GM21619 (cell line): ENCODE results near the gene DOCK1.

Source experiments
- ATAC-seq: cut with Tn5 transposase; IDR thresholded peaks from one replicate; pipeline ENCODE4 v1.9.1; 2021; ENCODE audit not compliant: unreplicated experiment

Gene DOCK1

GRCh38 chr10:127158662-127159061, 253.4 kb downstream of the DOCK1 start:
- no peak for ATAC-seq

- no peak for ATAC-seq
Measured at GRCh38 chr10:127159648-127160245, 254.5 kb downstream of the DOCK1 start.

- no peak for ATAC-seq
Measured at GRCh38 chr10:127161482-127161881, 256.3 kb downstream of the DOCK1 start.

- no peak for ATAC-seq
Measured at GRCh38 chr10:127162841-127163240, 257.6 kb downstream of the DOCK1 start.

GRCh38 chr10:127168261-127168660, 263.0 kb downstream of the DOCK1 start:
- no peak for ATAC-seq

DNA sequence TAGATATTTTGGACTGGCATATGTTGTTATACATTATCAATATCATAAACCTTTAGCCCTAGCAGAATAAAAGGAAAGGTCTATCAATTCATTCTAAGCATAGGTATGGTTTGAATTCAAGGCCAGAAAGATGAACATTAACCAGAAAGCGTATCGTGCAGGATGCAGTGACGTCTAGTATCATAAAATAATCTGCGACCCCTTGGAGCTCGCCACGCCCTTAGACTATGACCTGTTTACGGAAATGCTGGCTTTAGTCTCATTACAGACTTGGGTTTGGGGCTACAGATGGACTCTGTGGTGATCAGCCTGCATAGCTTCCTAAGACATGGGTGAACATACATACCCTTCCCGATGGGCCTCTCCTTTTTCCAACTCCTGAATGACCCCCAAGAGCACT, 269.6 kb downstream of the DOCK1 start:
- no peak for ATAC-seq

GRCh38 chr10:127175357-127176110, 270.3 kb downstream of the DOCK1 start:
- no peak for ATAC-seq

GRCh38 chr10:127176649-127177048, 271.4 kb downstream of the DOCK1 start:
- no peak for ATAC-seq

- ATAC-seq = no peak
Measured at GRCh38 chr10:127179612-127180250, 274.5 kb downstream of the DOCK1 start.

- no peak for ATAC-seq
Measured at GRCh38 chr10:127182161-127182560, 276.9 kb downstream of the DOCK1 start.

DNA sequence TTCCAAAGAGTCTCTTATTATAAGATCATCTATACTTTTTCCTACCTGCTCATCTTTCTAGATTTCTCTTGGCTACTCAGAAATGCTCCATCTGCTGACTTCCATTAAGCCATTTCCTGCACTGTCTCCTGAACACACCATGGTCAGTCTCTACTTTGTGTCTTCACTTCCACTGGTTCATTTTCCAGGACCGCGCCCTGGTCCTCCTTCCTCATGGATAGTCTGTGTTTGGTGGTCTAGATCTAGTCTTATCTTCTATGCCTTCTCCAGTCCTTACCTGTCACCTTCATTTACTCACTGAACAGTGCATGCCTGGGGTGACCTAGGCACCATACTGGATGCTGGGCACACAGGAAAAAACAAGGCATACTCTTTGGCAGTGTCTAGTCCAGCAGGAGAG, 279.4 kb downstream of the DOCK1 start:
- no peak for ATAC-seq

- ATAC-seq = no peak
Measured at GRCh38 chr10:127186813-127187212, 281.6 kb downstream of the DOCK1 start.

DNA sequence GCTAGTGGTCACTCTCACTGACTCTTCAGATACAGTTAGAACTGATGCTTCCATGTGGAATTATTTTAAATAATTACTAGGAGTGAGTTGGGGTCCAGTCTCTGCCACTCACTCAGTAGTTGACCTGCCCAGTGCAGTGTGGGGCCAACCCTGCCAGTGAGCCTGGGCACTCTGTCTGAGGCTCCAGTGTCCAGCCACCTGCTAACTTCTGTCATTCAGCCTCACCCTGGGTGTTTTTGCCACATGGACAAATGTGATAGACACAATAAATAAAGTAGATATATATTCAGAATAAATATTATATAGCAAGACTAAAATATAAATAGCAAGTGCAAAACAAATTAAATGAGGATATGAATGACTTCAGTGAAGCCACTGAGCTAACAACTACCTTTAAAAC, 284.0 kb downstream of the DOCK1 start:
- no peak for ATAC-seq

DNA sequence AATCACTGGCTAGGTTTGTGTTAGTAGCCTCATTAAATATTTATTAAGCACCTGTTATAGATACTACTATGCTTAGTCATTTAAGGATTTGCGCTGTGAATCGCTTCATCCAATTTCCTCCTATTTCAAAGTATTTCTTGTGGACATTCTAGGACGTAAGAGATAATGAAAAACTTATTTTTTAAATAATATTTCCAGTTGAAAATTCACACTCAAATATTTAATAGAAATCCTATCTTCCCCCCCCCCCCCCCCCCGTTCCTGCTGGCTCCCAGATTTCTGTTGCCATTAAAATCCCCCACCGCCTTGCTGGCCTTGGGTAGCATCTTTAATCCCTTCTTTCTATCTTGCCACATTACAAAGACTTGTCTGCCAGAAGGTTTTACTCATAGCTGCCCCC, 285.2 kb downstream of the DOCK1 start:
- ATAC-seq = no peak

- no peak for ATAC-seq
Measured at GRCh38 chr10:127193125-127193524, 287.9 kb downstream of the DOCK1 start.

DNA sequence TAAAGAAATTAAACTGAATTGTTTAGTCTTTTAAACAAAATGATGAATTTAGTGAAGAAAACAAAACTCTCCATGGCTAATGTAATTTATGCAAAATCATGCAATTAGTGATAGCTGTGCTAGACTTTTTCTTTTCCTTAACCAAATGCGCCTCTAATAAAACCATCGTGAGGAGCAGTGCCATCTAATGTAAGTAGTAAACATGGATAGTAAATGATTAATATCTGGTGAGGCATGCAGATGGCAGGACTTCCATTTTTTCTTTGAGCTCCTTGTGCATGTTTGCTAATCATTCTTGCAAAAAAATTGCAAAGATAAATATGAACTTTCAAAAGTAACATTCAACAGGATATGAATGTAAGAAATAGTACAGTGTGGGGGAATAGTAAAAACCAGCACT, 288.9 kb downstream of the DOCK1 start:
- ATAC-seq = no peak

DNA sequence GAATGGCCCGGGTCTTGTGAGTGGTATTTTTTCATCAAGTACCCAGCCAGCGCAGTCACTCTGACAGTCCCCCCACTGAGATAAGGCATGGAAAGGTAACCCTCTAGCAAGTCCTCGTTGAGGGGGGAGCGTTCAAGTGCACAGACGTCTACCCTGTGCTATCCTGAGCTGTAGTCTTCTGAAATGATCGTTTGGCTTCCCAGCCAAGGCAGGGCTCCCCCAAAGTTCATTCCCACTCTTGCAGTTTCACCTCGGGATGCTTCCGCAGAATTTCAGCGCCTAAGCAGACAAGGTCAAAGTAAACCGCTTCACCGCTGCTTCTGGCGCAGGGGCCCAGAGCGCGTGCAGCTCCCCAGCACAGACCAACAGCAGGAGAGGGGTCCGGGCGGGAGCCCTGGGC, 289.4 kb downstream of the DOCK1 start:
- no peak for ATAC-seq

- no peak for ATAC-seq
Measured at GRCh38 chr10:127195041-127195506, 289.8 kb downstream of the DOCK1 start.

GRCh38 chr10:127195571-127196281, 290.5 kb downstream of the DOCK1 start:
- ATAC-seq = no peak

DNA sequence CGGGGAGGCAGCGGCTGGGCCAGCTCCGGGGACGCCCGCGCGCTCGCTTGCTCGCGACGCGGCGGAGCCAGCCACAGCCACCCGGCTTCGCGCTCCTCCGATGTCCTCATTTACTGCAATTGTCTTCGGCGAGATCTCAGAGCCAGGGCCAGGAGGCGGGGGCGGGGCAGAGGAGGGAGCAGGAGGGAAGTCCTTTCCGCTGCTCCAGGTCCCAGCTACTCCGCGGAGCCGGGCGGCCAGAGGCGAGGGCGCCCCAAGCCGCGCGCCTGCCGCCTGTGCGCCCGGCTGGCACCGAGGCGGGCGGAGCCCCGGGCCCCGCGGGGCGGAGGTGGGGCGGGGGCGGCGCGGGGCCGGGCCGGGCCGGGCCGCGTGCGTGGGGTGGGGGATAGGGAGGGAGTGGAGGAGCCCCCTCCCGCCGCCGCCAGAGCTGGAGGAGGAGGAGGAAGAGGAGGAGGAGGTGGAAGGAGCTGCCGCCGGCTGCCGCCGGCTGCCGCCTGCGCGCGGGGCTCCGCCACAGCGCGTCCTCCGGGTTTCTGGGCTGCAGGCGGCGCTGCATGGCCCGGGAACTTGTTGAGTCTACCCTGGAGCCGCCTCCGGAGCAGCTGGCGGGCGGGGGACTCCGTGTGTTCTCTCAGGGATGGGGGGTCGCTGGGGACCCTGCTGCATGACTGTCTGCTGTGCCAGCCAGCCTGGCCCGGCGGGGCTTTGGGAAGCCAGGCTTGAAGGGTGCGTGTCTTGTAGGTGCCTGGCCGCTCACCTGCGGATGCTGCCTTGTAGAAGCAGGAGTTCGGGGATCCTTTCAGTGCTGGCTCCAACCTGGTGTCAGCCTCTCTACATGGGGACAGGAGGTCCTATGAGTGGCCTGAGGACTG, 291.3 kb downstream of the DOCK1 start, which contains the start of gene INSYN2A:
TSS of gene INSYN2A (minus strand) at position 310 of the 872 bp plus-strand sequence. CDS start 20,196 bp downstream, outside the sequence.
- no peak for ATAC-seq

GRCh38 chr10:127197154-127197432, 291.9 kb downstream of the DOCK1 start:
- no peak for ATAC-seq
